Mesenchymal stem cell (in vitro differentiated cells and primary cell): ENCODE measurements around the gene DMD.

Experiments used
- DNase-seq: peaks from one replicate; pipeline ENCODE4 v3.0.0-alpha.2; 2013
- H2AFZ ChIP-seq: one replicate; pipeline ENCODE4 v1.6.1; 2013; ENCODE audit warnings: low read depth, mild to moderate bottlenecking, control low read depth, inconsistent platforms, low read length, moderate library complexity
- H2AK5ac ChIP-seq: 2 replicates; pipeline ENCODE4 v1.6.1; 2013; ENCODE audit warnings: low read length, moderate library complexity, mild to moderate bottlenecking, inconsistent platforms; ENCODE audit not compliant: severe bottlenecking
- H2BK120ac ChIP-seq: one replicate; pipeline ENCODE4 v1.6.1; 2013; ENCODE audit warnings: low read depth, mild to moderate bottlenecking, inconsistent platforms, low read length, moderate library complexity
- H2BK12ac ChIP-seq, 2 experiments: one replicate each; pipeline ENCODE4 v1.6.1; 2013; ENCODE audit warnings: inconsistent platforms in 2 of 2, low read length in 2 of 2, mild to moderate bottlenecking in 2 of 2, moderate library complexity in 2 of 2, control low read depth in 1 of 2
- H2BK15ac ChIP-seq: one replicate; pipeline ENCODE4 v1.6.1; 2013; ENCODE audit warnings: mild to moderate bottlenecking, low read depth, inconsistent platforms; ENCODE audit not compliant: poor library complexity, severe bottlenecking
- H2BK5ac ChIP-seq: 2 replicates; pipeline ENCODE4 v1.6.1; 2013; ENCODE audit warnings: low read depth, mild to moderate bottlenecking, low read length, control low read depth, inconsistent platforms; ENCODE audit not compliant: poor library complexity, severe bottlenecking
- H3K14ac ChIP-seq, 2 experiments: one replicate each; pipeline ENCODE4 v1.6.1; 2013; ENCODE audit warnings: inconsistent platforms in 2 of 2, low read length in 2 of 2, control low read depth in 1 of 2, mild to moderate bottlenecking in 1 of 2, moderate library complexity in 1 of 2
- H3K18ac ChIP-seq, 2 experiments: one replicate each; pipeline ENCODE4 v1.6.1; 2013; ENCODE audit warnings: inconsistent platforms in 2 of 2, low read length in 2 of 2, control low read depth in 1 of 2, low read depth in 1 of 2, mild to moderate bottlenecking in 1 of 2
- H3K23ac ChIP-seq, 2 experiments: one replicate each; pipeline ENCODE4 v1.6.1; 2013; ENCODE audit warnings: inconsistent platforms in 2 of 2, low read length in 2 of 2, mild to moderate bottlenecking in 2 of 2, moderate library complexity in 2 of 2, control low read depth in 1 of 2
- H3K27ac ChIP-seq: 2 replicates; pipeline ENCODE4 v1.5.1; 2013; ENCODE audit warnings: mild to moderate bottlenecking, moderate library complexity, low read length, control low read depth, inconsistent platforms; ENCODE audit not compliant: poor library complexity, severe bottlenecking
- H3K27me3 ChIP-seq, 2 experiments: 2 replicates each; pipeline versions ENCODE4 v1.6.1 to v1.7.0; 2013; ENCODE audit warnings: low read length in 2 of 2, mild to moderate bottlenecking in 2 of 2, moderate library complexity in 2 of 2, control low read depth in 1 of 2, inconsistent platforms in 1 of 2; ENCODE audit not compliant: control insufficient read depth in 1 of 2, insufficient read depth in 1 of 2
- H3K36me3 ChIP-seq, 2 experiments: 2 replicates each; pipeline versions ENCODE4 v1.6.1 to v1.7.0; 2013; ENCODE audit warnings: low read length in 2 of 2, control low read depth in 1 of 2, inconsistent platforms in 1 of 2, low read depth in 1 of 2, mild to moderate bottlenecking in 1 of 2; ENCODE audit not compliant: insufficient read depth in 2 of 2, control insufficient read depth in 1 of 2
- H3K4ac ChIP-seq, 2 experiments: one replicate each; pipeline ENCODE4 v1.6.1; 2013; ENCODE audit warnings: inconsistent platforms in 2 of 2, low read length in 2 of 2, mild to moderate bottlenecking in 2 of 2, moderate library complexity in 2 of 2, control low read depth in 1 of 2, low read depth in 1 of 2
- H3K4me1 ChIP-seq: 2 replicates; pipeline ENCODE4 v1.6.1; 2013; ENCODE audit warnings: low read depth, low read length, control low read depth; ENCODE audit not compliant: control insufficient read depth, insufficient read depth
- H3K4me2 ChIP-seq: 2 replicates; pipeline ENCODE4 v1.6.1; 2013; ENCODE audit warnings: low read length, mild to moderate bottlenecking, inconsistent platforms; ENCODE audit not compliant: poor library complexity, severe bottlenecking
- H3K4me3 ChIP-seq, 2 experiments: 2 replicates each; pipeline versions ENCODE4 v1.5.1 to v1.7.0; 2013; ENCODE audit warnings: low read length in 2 of 2, mild to moderate bottlenecking in 2 of 2, control low read depth in 1 of 2, low read depth in 1 of 2; ENCODE audit not compliant: insufficient read depth in 1 of 2
- H3K79me1 ChIP-seq: replicated peaks from 2 replicates; pipeline ENCODE4 v1.6.1; 2013; ENCODE audit warnings: mild to moderate bottlenecking, control low read depth, low read length, inconsistent platforms; ENCODE audit not compliant: poor library complexity, severe bottlenecking
- H3K9ac ChIP-seq: 2 replicates; pipeline ENCODE4 v1.7.0; 2013; ENCODE audit warnings: mild to moderate bottlenecking, low read length, moderate library complexity
- H3K9me3 ChIP-seq: 2 replicates; pipeline ENCODE4 v1.7.0; 2013; ENCODE audit warnings: mild to moderate bottlenecking, low read length; ENCODE audit not compliant: control insufficient read depth
- H4K8ac ChIP-seq: one replicate; pipeline ENCODE4 v1.6.1; 2013; ENCODE audit warnings: inconsistent platforms, mild to moderate bottlenecking, low read length, moderate library complexity
- H4K91ac ChIP-seq: one replicate; pipeline ENCODE4 v1.6.1; 2013; ENCODE audit warnings: mild to moderate bottlenecking, low read length, inconsistent platforms
- WGBS: methylation state at CpG from one replicate; pipeline ENCODE4 v1.1.7; 2013; ENCODE audit warnings: mixed read lengths; 5-methylcytosine and 5-hydroxymethylcytosine counted together

DMD gene

DNA sequence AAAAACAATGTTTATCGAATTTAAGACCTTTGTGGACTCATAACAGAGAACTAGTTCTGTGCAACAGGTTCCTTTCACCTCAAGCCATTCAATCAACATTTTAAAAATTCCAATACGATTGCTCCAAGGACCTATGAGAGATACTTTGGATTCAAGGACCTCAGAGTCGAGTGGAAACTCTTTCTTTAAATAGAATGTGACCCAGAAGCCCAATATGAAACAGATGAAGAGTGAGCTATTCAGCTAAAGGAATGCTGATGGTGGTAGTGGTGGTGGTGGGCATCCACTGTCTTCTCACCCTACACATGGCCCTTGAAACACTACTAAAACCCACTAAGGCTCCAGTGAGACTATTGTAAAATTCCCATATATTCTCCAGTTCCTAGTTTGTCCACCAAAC, 257.2 kb downstream of the DMD start:
- H2BK15ac ChIP-seq, result no peak overlapping the region
- no peaks in the 10 kb centered on the region for H3K36me3 ChIP-seq
- H2AFZ ChIP-seq, result no peak overlapping the region
- no peak overlapping the region for H3K4ac ChIP-seq
- H3K18ac ChIP-seq, result no peak overlapping the region
- no peak overlapping the region for H3K23ac ChIP-seq
- no peak overlapping the region for H3K4me3 ChIP-seq
- H2AK5ac ChIP-seq, result no peak overlapping the region
- H3K79me1 ChIP-seq, result no peaks in the 10 kb centered on the region
- H3K27me3 ChIP-seq, result no peaks in the 10 kb centered on the region
- no peak overlapping the region for H3K27ac ChIP-seq
- no peak overlapping the region for H3K14ac ChIP-seq
- H3K9me3 ChIP-seq, result no peaks in the 10 kb centered on the region
- no peak overlapping the region for H3K9ac ChIP-seq
- H3K4me1 ChIP-seq, result no peaks in the 10 kb centered on the region
- WGBS, result 86% methylated on average over 1 of the region's 3 CpGs
- no peak overlapping the region for H2BK12ac ChIP-seq
- H4K8ac ChIP-seq, result no peak overlapping the region
- DNase-seq, result no peak
- H3K4me2 ChIP-seq, result no peak overlapping the region
- no peak overlapping the region for H4K91ac ChIP-seq
- no peak overlapping the region for H2BK120ac ChIP-seq
- H2BK5ac ChIP-seq, result no peak overlapping the region

GRCh38 chrX:32948130-32948529, 263.2 kb downstream of the DMD start:
- H2BK120ac ChIP-seq, result no peak overlapping the region
- no peaks in the 10 kb centered on the region for H3K79me1 ChIP-seq
- H2AFZ ChIP-seq, result no peak overlapping the region
- no peak overlapping the region for H3K4me2 ChIP-seq
- H2AK5ac ChIP-seq, result no peak overlapping the region
- no peak overlapping the region for H3K4ac ChIP-seq
- WGBS, result 71% methylated on average over 1 of the region's 2 CpGs
- no peak overlapping the region for H3K4me3 ChIP-seq
- no peaks in the 10 kb centered on the region for H3K27me3 ChIP-seq
- no peak overlapping the region for H3K27ac ChIP-seq
- H3K4me1 ChIP-seq, result no peaks in the 10 kb centered on the region
- no peak overlapping the region for H2BK12ac ChIP-seq
- H4K8ac ChIP-seq, result no peak overlapping the region
- no peak overlapping the region for H3K18ac ChIP-seq
- no peaks in the 10 kb centered on the region for H3K36me3 ChIP-seq
- H3K9ac ChIP-seq, result no peak overlapping the region
- H3K9me3 ChIP-seq, result no peaks in the 10 kb centered on the region
- H3K23ac ChIP-seq, result no peak overlapping the region
- no peak for DNase-seq
- H2BK5ac ChIP-seq, result no peak overlapping the region
- no peak overlapping the region for H4K91ac ChIP-seq
- no peak overlapping the region for H3K14ac ChIP-seq
- no peak overlapping the region for H2BK15ac ChIP-seq

DNA sequence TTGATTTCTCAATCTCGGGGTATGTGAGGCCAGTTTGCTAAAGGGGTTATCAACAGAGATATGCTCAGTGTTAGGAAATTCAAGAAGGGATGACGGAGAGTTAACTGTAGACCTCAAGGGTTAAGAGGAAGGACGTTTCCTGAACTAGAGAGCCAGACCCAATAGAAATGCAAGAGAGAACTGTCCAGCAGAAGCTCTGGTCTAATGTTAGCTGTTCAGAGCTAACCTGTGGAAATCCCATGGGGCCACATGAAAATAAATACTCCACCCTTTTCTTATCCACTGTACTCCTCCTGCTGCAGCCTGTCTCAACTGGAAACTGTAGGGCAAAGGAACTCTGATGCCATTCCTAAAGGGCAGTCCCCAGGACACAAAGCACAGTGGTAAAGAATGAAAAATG, 274.3 kb downstream of the DMD start:
- Histone ChIP-seq H2BK5ac (no peak overlapping the region), H3K4ac (no peak overlapping the region), H4K8ac (no peak overlapping the region), H3K27me3 (no peaks in the 10 kb centered on the region), H2AK5ac (no peak overlapping the region), H3K4me3 (no peak overlapping the region), H3K79me1 (no peaks in the 10 kb centered on the region), H2BK120ac (no peak overlapping the region), H3K23ac (no peak overlapping the region), H2AFZ (no peak overlapping the region), H2BK12ac (no peak overlapping the region), H3K27ac (no peak overlapping the region), H3K36me3 (no peaks in the 10 kb centered on the region), H3K14ac (no peak overlapping the region), H3K4me1 (no peaks in the 10 kb centered on the region), H4K91ac (no peak overlapping the region), H3K9ac (no peak overlapping the region), H3K4me2 (no peak overlapping the region), H2BK15ac (no peak overlapping the region), H3K9me3 (no peaks in the 10 kb centered on the region), H3K18ac (no peak overlapping the region)
- whole genome bisulfite sequencing, result 50% methylated on average over 3 of the region's 3 CpGs
- DNase-seq, result no peak

DNA sequence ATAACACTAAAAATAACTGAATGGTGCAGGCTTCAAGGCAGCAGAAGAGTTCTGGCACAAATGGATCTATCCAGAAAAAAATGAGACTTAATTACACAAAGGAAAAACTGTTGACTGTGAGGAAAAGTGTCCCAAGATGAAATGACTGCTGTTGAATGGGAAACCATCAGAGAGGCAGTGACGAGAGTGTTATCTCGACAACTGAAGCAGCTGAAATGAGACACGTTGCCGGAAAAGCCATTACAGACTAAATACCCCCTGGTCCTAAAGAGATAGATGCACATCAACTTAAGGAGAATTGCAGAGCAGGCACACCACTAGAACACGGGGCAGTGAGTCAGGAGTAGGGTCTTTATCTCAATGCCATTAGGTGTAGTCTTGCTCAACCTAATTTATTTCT, 277.8 kb downstream of the DMD start:
- Histone ChIP-seq H2BK120ac (no peak overlapping the region), H3K27me3 (no peaks in the 10 kb centered on the region), H3K9me3 (no peaks in the 10 kb centered on the region), H3K79me1 (no peaks in the 10 kb centered on the region), H2BK12ac (no peak overlapping the region), H2AFZ (no peak overlapping the region), H3K27ac (no peak overlapping the region), H3K4me3 (no peak overlapping the region), H2AK5ac (no peak overlapping the region), H2BK5ac (no peak overlapping the region), H3K4me2 (no peak overlapping the region), H3K36me3 (no peaks in the 10 kb centered on the region), H3K4ac (no peak overlapping the region), H4K91ac (no peak overlapping the region), H3K23ac (no peak overlapping the region), H4K8ac (no peak overlapping the region), H2BK15ac (no peak overlapping the region), H3K14ac (no peak overlapping the region), H3K18ac (no peak overlapping the region), H3K4me1 (no peaks in the 10 kb centered on the region), H3K9ac (no peak overlapping the region)
- no peak for DNase-seq
- 23% methylated on average over 4 of the region's 5 CpGs for WGBS
